ENCODE data around the gene SLC25A21.

The SLC25A21 gene

GRCh38 chr14:37115406-37115805 is 57.0 kb downstream of the SLC25A21 start:
- peaks cover 3% of the 10 kb centered on the region; the same call in 1 of the 2 replicates for H3K4me1 ChIP-seq (ENCODE audit: insufficient read depth, low read length)
- 0 out of 2 replicates have a peak, but pooled peaks cover 2% of the 10 kb centered on the region for H3K9me3 ChIP-seq (ENCODE audit: control insufficient read depth, insufficient read depth, low read length)
- H3K9ac ChIP-seq (ENCODE audit: low read depth, low read length) = no peak overlapping the region
- no peaks in the 10 kb centered on the region for H3K36me3 ChIP-seq (ENCODE audit: insufficient read depth, low read length)

GRCh38 chr14:37114559-37114958 is 57.8 kb downstream of the SLC25A21 start:
- Histone ChIP-seq H3K4me1 (ENCODE audit: insufficient read depth, low read length) (peaks cover 3% of the 10 kb centered on the region; the same call in 1 of the 2 replicates), H3K36me3 (ENCODE audit: insufficient read depth, low read length) (no peaks in the 10 kb centered on the region), H3K9me3 (ENCODE audit: control insufficient read depth, insufficient read depth, low read length) (0 out of 2 replicates have a peak, but pooled peaks cover 2% of the 10 kb centered on the region), H3K9ac (ENCODE audit: low read depth, low read length) (no peak overlapping the region)

GRCh38 chr14:37114002-37114401 is 58.4 kb downstream of the SLC25A21 start:
- no peak overlapping the region for H3K9ac ChIP-seq (ENCODE audit: low read depth, low read length)
- H3K9me3 ChIP-seq (ENCODE audit: control insufficient read depth, insufficient read depth, low read length) = 0 out of 2 replicates have a peak, but pooled peaks cover 2% of the 10 kb centered on the region
- peaks cover 3% of the 10 kb centered on the region; the same call in 1 of the 2 replicates for H3K4me1 ChIP-seq (ENCODE audit: insufficient read depth, low read length)
- no peaks in the 10 kb centered on the region for H3K36me3 ChIP-seq (ENCODE audit: insufficient read depth, low read length)

- no peak overlapping the region for H3K9ac ChIP-seq (ENCODE audit: low read depth, low read length)
- no peaks in the 10 kb centered on the region for H3K4me1 ChIP-seq (ENCODE audit: insufficient read depth, low read length)
- no peaks in the 10 kb centered on the region for H3K36me3 ChIP-seq (ENCODE audit: insufficient read depth, low read length)
- no peaks in the 10 kb centered on the region for H3K9me3 ChIP-seq (ENCODE audit: control insufficient read depth, insufficient read depth, low read length)
Observed at GRCh38 chr14:37098132-37098531, 74.3 kb downstream of the SLC25A21 start.

GRCh38 chr14:37094502-37094901 is 77.9 kb downstream of the SLC25A21 start:
- H3K9me3 ChIP-seq (ENCODE audit: control insufficient read depth, insufficient read depth, low read length) = no peaks in the 10 kb centered on the region
- H3K4me1 ChIP-seq (ENCODE audit: insufficient read depth, low read length) = no peaks in the 10 kb centered on the region
- no peaks in the 10 kb centered on the region for H3K36me3 ChIP-seq (ENCODE audit: insufficient read depth, low read length)
- H3K9ac ChIP-seq (ENCODE audit: low read depth, low read length) = no peak overlapping the region

- H3K9ac ChIP-seq (ENCODE audit: low read depth, low read length) = no peak overlapping the region
- H3K4me1 ChIP-seq (ENCODE audit: insufficient read depth, low read length) = no peaks in the 10 kb centered on the region
- no peaks in the 10 kb centered on the region for H3K9me3 ChIP-seq (ENCODE audit: control insufficient read depth, insufficient read depth, low read length)
- no peaks in the 10 kb centered on the region for H3K36me3 ChIP-seq (ENCODE audit: insufficient read depth, low read length)
Observed at GRCh38 chr14:37093364-37093763, 79.0 kb downstream of the SLC25A21 start.

GRCh38 chr14:37091651-37092050 is 80.8 kb downstream of the SLC25A21 start:
- Histone ChIP-seq H3K9ac (ENCODE audit: low read depth, low read length) (no peak overlapping the region), H3K36me3 (ENCODE audit: insufficient read depth, low read length) (no peaks in the 10 kb centered on the region)

GRCh38 chr14:37090026-37090425 is 82.4 kb downstream of the SLC25A21 start:
- Histone ChIP-seq H3K9ac (ENCODE audit: low read depth, low read length) (no peak overlapping the region), H3K36me3 (ENCODE audit: insufficient read depth, low read length) (no peaks in the 10 kb centered on the region), H3K9me3 (ENCODE audit: control insufficient read depth, insufficient read depth, low read length) (no peaks in the 10 kb centered on the region), H3K4me1 (ENCODE audit: insufficient read depth, low read length) (no peaks in the 10 kb centered on the region)

More at GRCh38 chr14:37091651-37092050, 80.8 kb downstream of the SLC25A21 start:
- no peaks in the 10 kb centered on the region for H3K9me3 ChIP-seq (ENCODE audit: control insufficient read depth, insufficient read depth, low read length)
- H3K4me1 ChIP-seq (ENCODE audit: insufficient read depth, low read length) = no peaks in the 10 kb centered on the region

- H3K9me3 ChIP-seq (ENCODE audit: control insufficient read depth, insufficient read depth, low read length) = no peaks in the 10 kb centered on the region
- no peak overlapping the region for H3K9ac ChIP-seq (ENCODE audit: low read depth, low read length)
- no peaks in the 10 kb centered on the region for H3K36me3 ChIP-seq (ENCODE audit: insufficient read depth, low read length)
- no peaks in the 10 kb centered on the region for H3K4me1 ChIP-seq (ENCODE audit: insufficient read depth, low read length)
Observed at GRCh38 chr14:37089410-37089809, 83.0 kb downstream of the SLC25A21 start.

- H3K9ac ChIP-seq (ENCODE audit: low read depth, low read length) = no peak overlapping the region
Observed at GRCh38 chr14:37088356-37089215, 83.8 kb downstream of the SLC25A21 start.

GRCh38 chr14:37087520-37087919 is 84.9 kb downstream of the SLC25A21 start:
- Histone ChIP-seq H3K9ac (ENCODE audit: low read depth, low read length) (no peak overlapping the region), H3K36me3 (ENCODE audit: insufficient read depth, low read length) (no peaks in the 10 kb centered on the region), H3K9me3 (ENCODE audit: control insufficient read depth, insufficient read depth, low read length) (no peaks in the 10 kb centered on the region), H3K4me1 (ENCODE audit: insufficient read depth, low read length) (no peaks in the 10 kb centered on the region)

More at GRCh38 chr14:37088356-37089215, 83.8 kb downstream of the SLC25A21 start:
- H3K36me3 ChIP-seq (ENCODE audit: insufficient read depth, low read length) = no peaks in the 10 kb centered on the region
- no peaks in the 10 kb centered on the region for H3K9me3 ChIP-seq (ENCODE audit: control insufficient read depth, insufficient read depth, low read length)
- H3K4me1 ChIP-seq (ENCODE audit: insufficient read depth, low read length) = no peaks in the 10 kb centered on the region

GRCh38 chr14:37083599-37083998 is 88.8 kb downstream of the SLC25A21 start:
- Histone ChIP-seq H3K4me1 (ENCODE audit: insufficient read depth, low read length) (no peaks in the 10 kb centered on the region), H3K9ac (ENCODE audit: low read depth, low read length) (no peak overlapping the region), H3K9me3 (ENCODE audit: control insufficient read depth, insufficient read depth, low read length) (no peaks in the 10 kb centered on the region)

GRCh38 chr14:37082449-37082848 is 90.0 kb downstream of the SLC25A21 start:
- Histone ChIP-seq H3K9ac (ENCODE audit: low read depth, low read length) (no peak overlapping the region), H3K9me3 (ENCODE audit: control insufficient read depth, insufficient read depth, low read length) (no peaks in the 10 kb centered on the region), H3K36me3 (ENCODE audit: insufficient read depth, low read length) (no peaks in the 10 kb centered on the region), H3K4me1 (ENCODE audit: insufficient read depth, low read length) (no peaks in the 10 kb centered on the region)

More at GRCh38 chr14:37083599-37083998, 88.8 kb downstream of the SLC25A21 start:
- H3K36me3 ChIP-seq (ENCODE audit: insufficient read depth, low read length) = no peaks in the 10 kb centered on the region

- no peaks in the 10 kb centered on the region for H3K36me3 ChIP-seq (ENCODE audit: insufficient read depth, low read length)
- no peaks in the 10 kb centered on the region for H3K9me3 ChIP-seq (ENCODE audit: control insufficient read depth, insufficient read depth, low read length)
- H3K9ac ChIP-seq (ENCODE audit: low read depth, low read length) = no peak overlapping the region
Observed at GRCh38 chr14:37081856-37082255, 90.5 kb downstream of the SLC25A21 start.

GRCh38 chr14:37081218-37081617 is 91.2 kb downstream of the SLC25A21 start:
- H3K9me3 ChIP-seq (ENCODE audit: control insufficient read depth, insufficient read depth, low read length) = no peaks in the 10 kb centered on the region
- no peaks in the 10 kb centered on the region for H3K36me3 ChIP-seq (ENCODE audit: insufficient read depth, low read length)
- no peak overlapping the region for H3K9ac ChIP-seq (ENCODE audit: low read depth, low read length)
- no peaks in the 10 kb centered on the region for H3K4me1 ChIP-seq (ENCODE audit: insufficient read depth, low read length)

More at GRCh38 chr14:37081856-37082255, 90.5 kb downstream of the SLC25A21 start:
- H3K4me1 ChIP-seq (ENCODE audit: insufficient read depth, low read length) = no peaks in the 10 kb centered on the region

Measured in ES-I3 (cell line).